HEK293T (cell line): ENCODE measurements around the gene MRPS34.

ENCODE experiments used
- BHLHE40 ChIP-seq: fragments of 450-650 bp; IDR thresholded peaks from 2 replicates; pipeline ENCODE4 v1.6.1; 2016; ENCODE audit warnings: mild to moderate bottlenecking, moderate library complexity, borderline replicate concordance
- CTBP1 ChIP-seq: fragments of 450-650 bp; IDR thresholded peaks from 2 replicates; pipeline ENCODE4 v1.6.1; 2016; ENCODE audit warnings: borderline replicate concordance
- FOXA1 ChIP-seq: fragments of 450-650 bp; IDR thresholded peaks from 2 replicates; pipeline ENCODE4 v1.6.1; 2016; ENCODE audit warnings: mild to moderate bottlenecking
- FOXK2 ChIP-seq: fragments of 450-650 bp; IDR thresholded peaks from 2 replicates; pipeline ENCODE4 v1.6.1; 2016; ENCODE audit warnings: mild to moderate bottlenecking
- FOXM1 ChIP-seq: fragments of 450-650 bp; IDR thresholded peaks from 2 replicates; pipeline ENCODE4 v1.6.1; 2017; ENCODE audit warnings: mild to moderate bottlenecking, borderline replicate concordance
- HDGF ChIP-seq: fragments of 450-650 bp; IDR thresholded peaks from 2 replicates; pipeline ENCODE4 v1.6.1; 2017; ENCODE audit warnings: antibody characterized with exemption, borderline replicate concordance
- NFRKB ChIP-seq: fragments of 450-650 bp; IDR thresholded peaks from 2 replicates; pipeline ENCODE4 v1.6.1; 2016; ENCODE audit warnings: mild to moderate bottlenecking, moderate library complexity
- SP1 ChIP-seq: fragments of 450-650 bp; IDR thresholded peaks from 2 replicates; pipeline ENCODE4 v1.6.1; 2017
- TARDBP ChIP-seq: fragments of 450-650 bp; IDR thresholded peaks from 2 replicates; pipeline ENCODE4 v1.6.1; 2016
- ZNF384 ChIP-seq: fragments of 450-650 bp; IDR thresholded peaks from 2 replicates; pipeline ENCODE4 v1.6.1; 2016

GRCh38 chr16:1740781-1741490 lies 32.0 kb downstream of the MRPS34 start:
- TF ChIP-seq CTBP1 (no peak), FOXK2 (no peak), BHLHE40 (no peak), SP1 (no peak), TARDBP (no peak), FOXM1 (no peak), HDGF (no peak), NFRKB (no peak), FOXA1 (no peak), ZNF384 (no peak)
